Common myeloid progenitor, CD34-positive (primary cell): Measurements from ENCODE around the gene SERPINA12. TPM values are rescaled to one million over a fixed set of nuclear protein-coding genes. Genes with fewer than 3 reads are reported as not detected.
A peak's percentile ranks its signal among the peaks of the same experiment; 100 is the strongest.

Source experiments
- CTCF ChIA-PET: fragments of 350-600 bp; sonication (Branson Sonifier 250); formaldehyde crosslinking; loops from one replicate; lab custom pipeline; 2021; ENCODE audit warnings: antibody characterized with exemption; lab: Charles Lee
- POLR2A ChIA-PET: fragments of 350-600 bp; sonication (Branson Sonifier 250); formaldehyde crosslinking; loops from one replicate; lab custom pipeline; 2021; ENCODE audit warnings: antibody characterized with exemption; lab: Charles Lee
- DNase-seq, 3 donors: peaks; one replicate each; pipeline versions ENCODE4 v3.0.0 to v3.0.0-alpha.2; 2013
- H3K27ac ChIP-seq, 2 experiments: 1 replicate in 1 of 2; 2 replicates in 1 of 2; pipeline ENCODE4 v1.7.0; 2013; ENCODE audit warnings: inconsistent platforms in 2 of 2, low read length in 2 of 2, mild to moderate bottlenecking in 2 of 2, low read depth in 1 of 2, moderate library complexity in 1 of 2; ENCODE audit not compliant: severe bottlenecking in 2 of 2, insufficient read depth in 1 of 2, poor library complexity in 1 of 2
- H3K27me3 ChIP-seq, 5 experiments: replicated peaks in 2 of 5; 1 replicate in 3 of 5; 2 replicates in 2 of 5; pipeline versions ENCODE4 v1.6.1 to v1.7.0; 2013; ENCODE audit warnings: low read length in 4 of 5, mild to moderate bottlenecking in 2 of 5, moderate library complexity in 2 of 5, inconsistent platforms in 1 of 5; ENCODE audit not compliant: insufficient read depth in 5 of 5, control insufficient read depth in 4 of 5
- H3K36me3 ChIP-seq, 4 experiments: 1 replicate in 2 of 4; 2 replicates in 2 of 4; pipeline versions ENCODE4 v1.6.1 to v1.7.0; 2013; ENCODE audit warnings: low read length in 3 of 4, control low read depth in 1 of 4, mild to moderate bottlenecking in 1 of 4; ENCODE audit not compliant: control insufficient read depth in 4 of 4, insufficient read depth in 4 of 4
- H3K4me1 ChIP-seq, 4 experiments: 1 replicate in 3 of 4; 2 replicates in 1 of 4; pipeline versions ENCODE4 v1.6.1 to v1.7.1; 2013; ENCODE audit warnings: low read length in 3 of 4, mild to moderate bottlenecking in 3 of 4, control low read depth in 1 of 4, inconsistent platforms in 1 of 4, moderate library complexity in 1 of 4; ENCODE audit not compliant: control insufficient read depth in 4 of 4, insufficient read depth in 4 of 4; ENCODE audit errors: control extremely low read depth in 1 of 4
- H3K4me3 ChIP-seq, 7 experiments: 1 replicate in 4 of 7; 2 replicates in 3 of 7; pipeline versions ENCODE4 v1.5.1 to v1.7.0; 2013; ENCODE audit warnings: mild to moderate bottlenecking in 7 of 7, low read length in 6 of 7, moderate library complexity in 6 of 7, inconsistent platforms in 2 of 7, low read depth in 2 of 7, control low read depth in 1 of 7; ENCODE audit not compliant: insufficient read depth in 4 of 7, control insufficient read depth in 1 of 7; ENCODE audit errors: extremely low read depth in 1 of 7
- H3K9me3 ChIP-seq, 5 experiments: 1 replicate in 4 of 5; 2 replicates in 1 of 5; pipeline versions ENCODE4 v1.6.1 to v1.7.1; 2013; ENCODE audit warnings: low read length in 4 of 5, mild to moderate bottlenecking in 2 of 5, inconsistent platforms in 1 of 5, low read depth in 1 of 5, moderate library complexity in 1 of 5; ENCODE audit not compliant: control insufficient read depth in 4 of 5, insufficient read depth in 2 of 5; ENCODE audit errors: control extremely low read depth in 1 of 5
- WGBS: methylation state at CpG from one replicate; pipeline ENCODE4 v1.1.5; 2013; ENCODE audit not compliant: insufficient coverage; 5-methylcytosine and 5-hydroxymethylcytosine counted together
- polyA plus RNA-seq: library from polyadenylated mRNA; unstranded; fragments of 120-200 nt; gene quantifications from one replicate; pipeline ENCODE4 v1.2.1, GENCODE V29; 2013

SERPINA12 gene
- polyA plus RNA-seq: not detected

GRCh38 chr14:94509356-94509755, at the start of gene SERPINA12:
Gene SERPINA12, minus strand, starts transcription at chr14:94509469. Its CDS starts 11,072 bp downstream, at chr14:94498397.
- ChIA-PET CTCF (no interaction called here), POLR2A (no interaction called here)
- peaks cover 0 to 2% (median 0%) of the 10 kb centered on the region in 5 experiments for H3K27me3 ChIP-seq

GRCh38 chr14:94558842-94559241, 49.6 kb upstream of the SERPINA12 start:
- ChIA-PET POLR2A (no interaction called here), CTCF (no interaction called here)
- Histone ChIP-seq H3K9me3 (peaks cover 0 to 4% (median 2%) of the 10 kb centered on the region in 5 experiments), H3K27ac (no peak overlapping the region), H3K27me3 (peaks cover 0 to 2% (median 0%) of the 10 kb centered on the region in 5 experiments), H3K4me3 (no peak overlapping the region), H3K4me1 (no peaks in the 10 kb centered on the region), H3K36me3 (no peaks in the 10 kb centered on the region)
- WGBS: 75% methylated on average over 2 of the region's 2 CpGs
- no peak for DNase-seq

More at GRCh38 chr14:94509356-94509755, at the start of gene SERPINA12:
- WGBS: 78% methylated on average over 3 of the region's 3 CpGs
- no peak for DNase-seq
- Histone ChIP-seq H3K36me3 (no peaks in the 10 kb centered on the region), H3K4me3 (no peak within 1 kb of the TSS), H3K27ac (no peak within 1 kb of the TSS), H3K9me3 (no peaks in the 10 kb centered on the region), H3K4me1 (no peaks in the 10 kb centered on the region)

- POLR2A ChIA-PET: no interaction called here
These were observed 48.1 kb upstream of the SERPINA12 start for GRCh38 chr14:94557327-94557726.

GRCh38 chr14:94555991-94556390, 46.7 kb upstream of the SERPINA12 start:
- H3K4me3 ChIP-seq: no peak overlapping the region
- no peaks in the 10 kb centered on the region for H3K36me3 ChIP-seq
- no peak for DNase-seq
- CTCF ChIA-PET: no interaction called here
- peaks cover 0 to 4% (median 2%) of the 10 kb centered on the region in 5 experiments for H3K9me3 ChIP-seq
- 89% methylated on average over 8 of the region's 9 CpGs for WGBS
- H3K27me3 ChIP-seq: peaks cover 0 to 3% (median 2%) of the 10 kb centered on the region in 5 experiments
- no peak overlapping the region for H3K27ac ChIP-seq
- POLR2A ChIA-PET: interaction anchor here (0.7 kb wide), 1 partner anchor 1281 kb away, joined by 3 read pairs; no protein-coding TSS in a partner anchor
- no peaks in the 10 kb centered on the region for H3K4me1 ChIP-seq

More at GRCh38 chr14:94557327-94557726, 48.1 kb upstream of the SERPINA12 start:
- Histone ChIP-seq H3K27ac (no peak overlapping the region), H3K27me3 (peaks cover 0 to 3% (median 0%) of the 10 kb centered on the region in 5 experiments), H3K4me3 (no peak overlapping the region), H3K4me1 (no peaks in the 10 kb centered on the region), H3K36me3 (no peaks in the 10 kb centered on the region), H3K9me3 (peaks cover 0 to 4% (median 2%) of the 10 kb centered on the region in 5 experiments)
- no CpG with 5 or more reads among the region's 1 CpG for WGBS
- no peak for DNase-seq
- CTCF ChIA-PET: interaction anchor here (1.0 kb wide), 1 partner anchor 16 kb away, joined by 5 read pairs; no protein-coding TSS in a partner anchor

- Histone ChIP-seq H3K4me1 (no peaks in the 10 kb centered on the region), H3K9me3 (peaks cover 0 to 4% (median 0%) of the 10 kb centered on the region in 5 experiments), H3K36me3 (no peaks in the 10 kb centered on the region), H3K27ac (no peak overlapping the region), H3K4me3 (no peak overlapping the region), H3K27me3 (peaks cover 0 to 15% (median 5%) of the 10 kb centered on the region in 5 experiments)
- ChIA-PET POLR2A (no interaction called here), CTCF (interaction anchor here (0.6 to 1.7 kb wide), 4 partner anchors 9 to 16 kb away, joined by 3 to 5 read pairs (median 4); partner anchors contain the start of gene SERPINA4)
- DNase-seq: no peak
- WGBS: 72% methylated on average over 3 of the region's 8 CpGs
These were observed 40.8 kb upstream of the SERPINA12 start for GRCh38 chr14:94550041-94550440.

- Histone ChIP-seq H3K4me3 (no peak overlapping the region), H3K36me3 (no peaks in the 10 kb centered on the region), H3K4me1 (no peaks in the 10 kb centered on the region), H3K27me3 (peaks cover 0 to 18% (median 5%) of the 10 kb centered on the region in 5 experiments), H3K27ac (no peak overlapping the region), H3K9me3 (peaks cover 0 to under 1% (median 0%) of the 10 kb centered on the region in 5 experiments)
- DNase-seq: peak; percentile 25 to 49 (median 29)
- WGBS: 41% methylated on average over 17 of the region's 24 CpGs
- CTCF ChIA-PET: interaction anchor here (0.6 to 1.7 kb wide), 8 partner anchors 10 to 416 kb away, joined by 3 to 9 read pairs (median 3); partner anchors contain the start of gene SERPINA4
- POLR2A ChIA-PET: no interaction called here
These were observed 40.0 kb upstream of the SERPINA12 start for GRCh38 chr14:94548999-94549985.
